Activated T-cell treated with anti-CD3 and anti-CD28 coated beads, Interleukin-2, amount 50 U/mL, for 72 hours (primary cell): Measurements from ENCODE around the gene MICAL2. TPM values are rescaled to one million over a fixed set of nuclear protein-coding genes. Genes with fewer than 3 reads are reported as not detected.

Experiments used
- ATAC-seq, 2 donors: fragments of 150-1000 bp; cut with Tn5 transposase; replicated peaks in 1 of 2; 2 replicates each; pipeline ENCODE4 v1.10.0; 2021; ENCODE audit warnings: moderate library complexity in 2 of 2, mild to moderate bottlenecking in 1 of 2
- DNase-seq, 2 donors: peaks; one replicate each; pipeline ENCODE4 v3.0.0; 2021 to 2022; ENCODE audit warnings: mixed read lengths in 1 of 2
- H3K27ac Mint-ChIP-seq: one replicate; pipeline ENCODE4 v1.8.0; 2022; ENCODE audit warnings: mild to moderate bottlenecking, moderate library complexity, mixed read lengths
- H3K27me3 Mint-ChIP-seq: one replicate; pipeline ENCODE4 v1.8.0; 2022; ENCODE audit warnings: low read depth, mixed read lengths
- H3K36me3 Mint-ChIP-seq, 2 donors: one replicate each; pipeline ENCODE4 v1.8.0; 2022; ENCODE audit warnings: mixed read lengths in 2 of 2, mild to moderate bottlenecking in 1 of 2; ENCODE audit not compliant: insufficient read depth in 2 of 2
- H3K4me1 Mint-ChIP-seq: one replicate; pipeline ENCODE4 v1.8.0; 2022; ENCODE audit warnings: low read depth, mixed read lengths
- H3K4me3 Mint-ChIP-seq, 2 donors: one replicate each; pipeline ENCODE4 v1.8.0; 2022; ENCODE audit warnings: mild to moderate bottlenecking in 2 of 2, mixed read lengths in 2 of 2, moderate library complexity in 2 of 2
- H3K9me3 Mint-ChIP-seq, 2 donors: one replicate each; pipeline ENCODE4 v1.8.0; 2022; ENCODE audit warnings: mixed read lengths in 2 of 2
- total RNA-seq, 2 donors: library from RNA; stranded (reverse); gene quantifications; one replicate each; pipeline ENCODE4 v1.2.3, GENCODE V29; 2022

The MICAL2 gene
- total RNA-seq, 2 donors from 2014 or later = 227 to 322 TPM

GRCh38 chr11:12108875-12109453 lies 1.4 kb upstream of the MICAL2 start:
- no peak for DNase-seq
- no peaks in the 10 kb centered on the region for H3K9me3 Mint-ChIP-seq
- peaks cover 0 to 3% of the 10 kb centered on the region in 2 donors for H3K36me3 Mint-ChIP-seq
- no peak for ATAC-seq
- peak overlapping the region; percentile 85 to 99 for H3K4me3 Mint-ChIP-seq
- H3K27me3 Mint-ChIP-seq = no peaks in the 10 kb centered on the region
- peak overlapping the region; percentile 83 for H3K27ac Mint-ChIP-seq
- peaks cover 63% of the 10 kb centered on the region for H3K4me1 Mint-ChIP-seq

- H3K9me3 Mint-ChIP-seq = no peaks in the 10 kb centered on the region
Observed at GRCh38 chr11:12109591-12110196, 696 bp upstream of the MICAL2 start.

GRCh38 chr11:12110714-12111548 lies 541 bp downstream of the MICAL2 start:
- peak; percentile 36 for DNase-seq
- H3K4me3 Mint-ChIP-seq = peak overlapping the region; percentile 82 to 83
- no peak overlapping the region for H3K27ac Mint-ChIP-seq
- peaks cover 0 to 6% of the 10 kb centered on the region in 2 donors for H3K36me3 Mint-ChIP-seq
- H3K4me1 Mint-ChIP-seq = peaks cover 72% of the 10 kb centered on the region
- H3K27me3 Mint-ChIP-seq = no peaks in the 10 kb centered on the region
- ATAC-seq = peak; percentile 9 to 11
- no peaks in the 10 kb centered on the region for H3K9me3 Mint-ChIP-seq

More at GRCh38 chr11:12109591-12110196, 696 bp upstream of the MICAL2 start:
- Mint-ChIP-seq H3K4me1 (peaks cover 70% of the 10 kb centered on the region), H3K27ac (peak overlapping the region; percentile 83), H3K4me3 (peak overlapping the region; percentile 85 to 99), H3K27me3 (no peaks in the 10 kb centered on the region), H3K36me3 (peaks cover 0 to 3% of the 10 kb centered on the region in 2 donors)
- ATAC-seq = peak; percentile 57 to 66
- peak; percentile 62 to 64 for DNase-seq

- Mint-ChIP-seq H3K36me3 (peaks cover 0 to 15% of the 10 kb centered on the region in 2 donors), H3K27ac (no peak overlapping the region), H3K9me3 (no peaks in the 10 kb centered on the region), H3K4me1 (peaks cover 74% of the 10 kb centered on the region), H3K27me3 (no peaks in the 10 kb centered on the region), H3K4me3 (peak overlapping the region; percentile 82 to 83)
- no peak for DNase-seq
- ATAC-seq = no peak
Observed at GRCh38 chr11:12111549-12112520, 1.4 kb downstream of the MICAL2 start.

- H3K4me3 Mint-ChIP-seq = peak overlapping the region; percentile 82 to 83
- ATAC-seq = no peak
- H3K36me3 Mint-ChIP-seq = peaks cover 0 to 20% of the 10 kb centered on the region in 2 donors
- peak overlapping the region; percentile 49 for H3K27ac Mint-ChIP-seq
- DNase-seq = no peak
- no peaks in the 10 kb centered on the region for H3K27me3 Mint-ChIP-seq
- H3K9me3 Mint-ChIP-seq = no peaks in the 10 kb centered on the region
- peaks cover 83% of the 10 kb centered on the region for H3K4me1 Mint-ChIP-seq
Observed at GRCh38 chr11:12112750-12113149, 2.4 kb downstream of the MICAL2 start.

GRCh38 chr11:12113294-12113693 lies 2.9 kb downstream of the MICAL2 start:
- H3K4me3 Mint-ChIP-seq = peak overlapping the region; percentile 82 to 83
- DNase-seq (peak; percentile 19 to 45), ATAC-seq (no peak)
- no peaks in the 10 kb centered on the region for H3K27me3 Mint-ChIP-seq
- H3K9me3 Mint-ChIP-seq = no peaks in the 10 kb centered on the region
- H3K27ac Mint-ChIP-seq = no peak overlapping the region
- peaks cover 83% of the 10 kb centered on the region for H3K4me1 Mint-ChIP-seq
- H3K36me3 Mint-ChIP-seq = peaks cover 0 to 19% of the 10 kb centered on the region in 2 donors

- no peak overlapping the region for H3K27ac Mint-ChIP-seq
- no peaks in the 10 kb centered on the region for H3K9me3 Mint-ChIP-seq
- H3K36me3 Mint-ChIP-seq = peaks cover 0 to 25% of the 10 kb centered on the region in 2 donors
- H3K4me3 Mint-ChIP-seq = no peak overlapping the region
- peaks cover 83% of the 10 kb centered on the region for H3K4me1 Mint-ChIP-seq
- H3K27me3 Mint-ChIP-seq = no peaks in the 10 kb centered on the region
- no peak for DNase-seq
- no peak for ATAC-seq
Observed at GRCh38 chr11:12114193-12115033, 4.0 kb downstream of the MICAL2 start.

GRCh38 chr11:12116425-12117032 lies 6.1 kb downstream of the MICAL2 start:
- no peak for ATAC-seq
- Mint-ChIP-seq H3K27ac (no peak overlapping the region), H3K27me3 (no peaks in the 10 kb centered on the region)

GRCh38 chr11:12117200-12117599 lies 6.8 kb downstream of the MICAL2 start:
- H3K4me1 Mint-ChIP-seq = peaks cover 85% of the 10 kb centered on the region

More at GRCh38 chr11:12116425-12117032, 6.1 kb downstream of the MICAL2 start:
- Mint-ChIP-seq H3K4me1 (peaks cover 85% of the 10 kb centered on the region), H3K4me3 (peak overlapping the region; percentile 21 to 40), H3K36me3 (peaks cover 0 to 25% of the 10 kb centered on the region in 2 donors), H3K9me3 (no peaks in the 10 kb centered on the region)
- no peak for DNase-seq

GRCh38 chr11:12117611-12118010 lies 7.2 kb downstream of the MICAL2 start:
- Mint-ChIP-seq H3K9me3 (no peaks in the 10 kb centered on the region), H3K36me3 (peaks cover 0 to 25% of the 10 kb centered on the region in 2 donors), H3K4me3 (peak overlapping the region; percentile 24 to 31), H3K4me1 (peaks cover 85% of the 10 kb centered on the region), H3K27me3 (no peaks in the 10 kb centered on the region), H3K27ac (peak overlapping the region; percentile 22)
- ATAC-seq (peak; percentile 72 to 75), DNase-seq (no peak)

More at GRCh38 chr11:12117200-12117599, 6.8 kb downstream of the MICAL2 start:
- H3K9me3 Mint-ChIP-seq = no peaks in the 10 kb centered on the region
- H3K27ac Mint-ChIP-seq = peak overlapping the region; percentile 22
- no peak for DNase-seq
- no peaks in the 10 kb centered on the region for H3K27me3 Mint-ChIP-seq
- peak overlapping the region; percentile 24 to 31 for H3K4me3 Mint-ChIP-seq
- ATAC-seq = no peak
- peaks cover 0 to 25% of the 10 kb centered on the region in 2 donors for H3K36me3 Mint-ChIP-seq

- Mint-ChIP-seq H3K4me3 (no peak overlapping the region), H3K36me3 (peaks cover 0 to 25% of the 10 kb centered on the region in 2 donors), H3K27ac (no peak overlapping the region), H3K27me3 (no peaks in the 10 kb centered on the region), H3K4me1 (peaks cover 85% of the 10 kb centered on the region), H3K9me3 (no peaks in the 10 kb centered on the region)
- no peak for DNase-seq
- ATAC-seq = no peak
Observed at GRCh38 chr11:12118949-12119348, 8.6 kb downstream of the MICAL2 start.
